A549 (cell line): ENCODE measurements around the gene SHROOM1. TPM values are rescaled to one million over a fixed set of nuclear protein-coding genes. Genes with fewer than 3 reads are reported as not detected.
A peak's percentile ranks its signal among the peaks of the same experiment; 100 is the strongest.

ENCODE experiments used
- ATAC-seq, 2 experiments: fragments of 200-7000 bp in 1 of 2; fragments of >200 bp in 1 of 2; cut with Nextera tagmentation in 1 of 2; cut with Tn5 transposase in 1 of 2; 3 replicates each; pipeline versions ENCODE4 v1.8.0 to v1.9.1; 2018 to 2020; ENCODE audit warnings: mild to moderate bottlenecking in 1 of 2, moderate library complexity in 1 of 2
- CTCF ChIA-PET: fragments of 300-600 bp; sonication (Branson Sonifier 250); formaldehyde crosslinking; extraction: SDS; loops from one replicate; lab custom pipeline; 2021; ENCODE audit warnings: antibody characterized with exemption, inconsistent platforms; lab: Yijun Ruan, JAX
- POLR2A ChIA-PET: fragments of 350-600 bp; formaldehyde crosslinking; extraction: SDS; loops from one replicate; lab custom pipeline; 2021; ENCODE audit warnings: antibody characterized with exemption, inconsistent platforms; lab: Yijun Ruan, JAX
- DNase-seq, 2 experiments: peaks; one replicate each; pipeline versions ENCODE4 v3.0.0 to v3.0.0-alpha.2; 2011 to 2016; ENCODE audit warnings: low read depth in 1 of 2, low spot score in 1 of 2
- FAIRE-seq: peaks from 2 replicates; lab custom pipeline; 2011; peaks lifted over from hg19 to GRCh38; lab: Jason Lieb, UNC
- H3K27ac ChIP-seq, 2 experiments: fragments of >200 bp; sonication (Bioruptor Twin); formaldehyde crosslinking; 3 replicates each; pipeline ENCODE4 v1.5.1; 2016 to 2017
- H3K4me1 ChIP-seq: fragments of >200 bp; sonication (Bioruptor Twin); formaldehyde crosslinking; 3 replicates; pipeline ENCODE4 v1.6.1; 2016
- H3K4me2 ChIP-seq: fragments of >200 bp; sonication (Bioruptor Twin); formaldehyde crosslinking; 3 replicates; pipeline ENCODE4 v1.6.1; 2016
- H3K4me3 ChIP-seq: fragments of >200 bp; sonication (Bioruptor Twin); formaldehyde crosslinking; 3 replicates; pipeline ENCODE4 v1.5.1; 2016
- H3K9me3 ChIP-seq: fragments of >200 bp; sonication (Bioruptor Twin); formaldehyde crosslinking; 3 replicates; pipeline ENCODE4 v1.6.1; 2016
- CBX2 ChIP-seq: fragments of 200-600 bp; sonication (generic); IDR thresholded peaks from 2 replicates; pipeline ENCODE4 v1.6.1; 2016; ENCODE audit warnings: low read depth, mild to moderate bottlenecking, borderline replicate concordance
- CHD2 ChIP-seq: fragments of 150-350 bp; IDR thresholded peaks from 2 replicates; pipeline ENCODE4 v1.6.1; 2014; ENCODE audit warnings: low read length; ENCODE audit not compliant: partially characterized antibody
- CHD4 ChIP-seq: fragments of 200-600 bp; sonication (generic); IDR thresholded peaks from 2 replicates; pipeline ENCODE4 v1.6.1; 2016; ENCODE audit warnings: antibody characterized with exemption, mild to moderate bottlenecking, borderline replicate concordance
- ESRRA ChIP-seq: fragments of 150-350 bp; IDR thresholded peaks from 2 replicates; pipeline ENCODE4 v1.6.1; 2014; ENCODE audit warnings: mild to moderate bottlenecking, low read length, borderline replicate concordance
- FOSL2 ChIP-seq, 2 experiments: fragments of 450-650 bp in 1 of 2; fragments of >200 bp in 1 of 2; sonication (Bioruptor Twin) in 1 of 2; formaldehyde crosslinking; IDR thresholded peaks; 2 replicates each; pipeline versions ENCODE4 v1.5.0 to v1.6.1; 2016 to 2020; ENCODE audit warnings: mild to moderate bottlenecking in 1 of 2, moderate library complexity in 1 of 2
- FOXS1 ChIP-seq: fragments of 250-450 bp; sonication (Bioruptor Pico); IDR thresholded peaks from 2 replicates; pipeline ENCODE4 v1.5.0; 2020; ENCODE audit warnings: mild to moderate bottlenecking, moderate library complexity
- HDAC2 ChIP-seq: fragments of 200-600 bp; sonication (generic); IDR thresholded peaks from 2 replicates; pipeline ENCODE4 v1.6.1; 2016
- JUN ChIP-seq, 2 experiments: fragments of >200 bp; sonication (Bioruptor Twin); formaldehyde crosslinking; IDR thresholded peaks; 2 replicates in 1 of 2; 3 replicates in 1 of 2; pipeline ENCODE4 v1.6.1; 2016 to 2017
- MAFK ChIP-seq: fragments of 450-650 bp; IDR thresholded peaks from 2 replicates; pipeline ENCODE4 v1.6.1; 2014; ENCODE audit not compliant: partially characterized antibody
- MYC ChIP-seq: IDR thresholded peaks from 2 replicates; pipeline ENCODE4 v1.6.1; 2012; ENCODE audit warnings: mild to moderate bottlenecking, inconsistent platforms, low read length, improper control_type of control experiment, borderline replicate concordance
- NPAS2 ChIP-seq: fragments of 250-450 bp; sonication (Bioruptor Pico); IDR thresholded peaks from 2 replicates; pipeline ENCODE4 v1.8.0; 2022; ENCODE audit warnings: mild to moderate bottlenecking, moderate library complexity, borderline replicate concordance
- NR3C1 ChIP-seq: fragments of >200 bp; sonication (Bioruptor Twin); formaldehyde crosslinking; IDR thresholded peaks from 3 replicates; pipeline ENCODE4 v1.6.1; 2017
- PHF8 ChIP-seq: fragments of 200-600 bp; sonication (generic); IDR thresholded peaks from 2 replicates; pipeline ENCODE4 v1.6.1; 2016; ENCODE audit warnings: low read depth, mild to moderate bottlenecking, antibody characterized with exemption, moderate library complexity, borderline replicate concordance
- RAD21 ChIP-seq, 2 experiments: fragments of >200 bp in 1 of 2; sonication (Bioruptor Twin) in 1 of 2; formaldehyde crosslinking in 1 of 2; IDR thresholded peaks in 1 of 2; conservative IDR thresholded peaks in 1 of 2; 2 replicates in 1 of 2; 3 replicates in 1 of 2; pipeline ENCODE4 v1.6.1; 2012 to 2018; ENCODE audit warnings: inconsistent platforms in 1 of 2
- RCOR1 ChIP-seq: fragments of 150-350 bp; IDR thresholded peaks from 2 replicates; pipeline ENCODE4 v1.6.1; 2014; ENCODE audit warnings: antibody characterized with exemption, low read length, low read depth
- RNF2 ChIP-seq: fragments of 200-600 bp; sonication (generic); IDR thresholded peaks from 2 replicates; pipeline ENCODE4 v1.6.1; 2016; ENCODE audit warnings: low read depth, mild to moderate bottlenecking, antibody characterized with exemption, moderate library complexity, borderline replicate concordance
- SMC3 ChIP-seq: fragments of >200 bp; sonication (Bioruptor Twin); formaldehyde crosslinking; IDR thresholded peaks from 3 replicates; pipeline ENCODE4 v1.6.1; 2018; ENCODE audit warnings: inconsistent platforms
- TP53 ChIP-seq: fragments of 250-450 bp; sonication (Bioruptor Pico); IDR thresholded peaks from 2 replicates; pipeline ENCODE4 v1.5.0; 2021; ENCODE audit warnings: mild to moderate bottlenecking, moderate library complexity
- ZNF302 ChIP-seq: fragments of 250-450 bp; sonication (Bioruptor Pico); IDR thresholded peaks from 2 replicates; pipeline ENCODE4 v1.9.0; 2021; ENCODE audit warnings: inconsistent platforms, mild to moderate bottlenecking, moderate library complexity
- WGBS: methylation state at CpG from one replicate; pipeline ENCODE4 v1.1.6; 2017; ENCODE audit errors: missing lambda C conversion rate; 5-methylcytosine and 5-hydroxymethylcytosine counted together
- polyA plus RNA-seq, 4 experiments: library from polyadenylated mRNA; depleted of rRNA in 3 of 4; stranded (reverse); fragments of >200 nt; fragmentation: RNase III in 1 of 4; extraction: RNeasy Plus Mini Kit Qiagen cat#74134 plus additional on column Dnase treatment in 1 of 4; gene quantifications; 2 replicates in 3 of 4; 3 replicates in 1 of 4; pipeline ENCODE4 v1.2.3, GENCODE V29; 2011 to 2017
- TF ChIP-seq, protein P1 (sequence below): fragments of 250-450 bp; sonication (Bioruptor Pico); IDR thresholded peaks from 2 replicates; pipeline ENCODE4 v1.5.0; 2020; ENCODE audit warnings: low read depth, mild to moderate bottlenecking, moderate library complexity
- TF ChIP-seq, protein P2 (sequence below): fragments of 150-350 bp; IDR thresholded peaks from 2 replicates; pipeline ENCODE4 v1.6.1; 2014; ENCODE audit warnings: low read depth, mild to moderate bottlenecking, low read length
- TF ChIP-seq, protein P3 (sequence below): fragments of >200 bp; sonication (Bioruptor Twin); formaldehyde crosslinking; IDR thresholded peaks from 3 replicates; pipeline ENCODE4 v1.5.1; 2016
- TF ChIP-seq, protein P4 (sequence below): fragments of >200 bp; sonication (Bioruptor Twin); formaldehyde crosslinking; IDR thresholded peaks from 3 replicates; pipeline ENCODE4 v1.6.1; 2016

The SHROOM1 gene
- polyA plus RNA-seq, 2 of the 4 experiments (the other 2 are of a cell fraction) = 4.5 to 5.4 TPM

DNA sequence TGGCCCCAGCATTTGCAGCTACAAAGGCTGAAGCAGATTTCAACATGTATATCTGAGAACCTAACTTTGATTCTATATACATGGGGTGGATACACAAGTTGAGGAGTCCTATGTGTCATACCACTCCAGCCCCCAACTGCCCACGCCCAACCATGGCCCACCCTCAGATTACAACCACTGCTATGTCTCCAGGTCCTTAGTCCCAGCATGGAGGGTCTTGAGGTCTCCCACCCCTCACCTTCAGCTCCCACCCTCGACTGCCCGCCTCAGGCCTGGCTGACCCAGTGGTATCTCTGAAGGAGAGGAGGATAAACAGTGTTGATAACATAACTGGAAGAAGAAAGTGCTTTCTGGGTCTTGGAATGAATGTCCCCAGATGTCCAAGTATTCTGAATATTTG lies 9.1 kb downstream of the SHROOM1 start:
- DNase-seq = no peak
- no peak for TF ChIP-seq CBX2
- Histone ChIP-seq H3K4me1 (0 out of 3 replicates have a peak, but pooled peaks cover 3% of the 10 kb centered on the region), H3K27ac (no peak overlapping the region), H3K9me3 (no peaks in the 10 kb centered on the region), H3K4me2 (no peak overlapping the region), H3K4me3 (no peak overlapping the region)
- POLR2A ChIA-PET = no interaction called here
- no peak for FAIRE-seq
- CTCF ChIA-PET = interaction anchor here (0.7 to 7.8 kb wide), 25 partner anchors 8 to 549 kb away, joined by 3 to 87 read pairs (median 8); partner anchors contain the start of genes CCNI2, KIF3A, SHROOM1 and SOWAHA
- WGBS = 69% methylated on average over 2 of the region's 3 CpGs
- no peak for ATAC-seq

DNA sequence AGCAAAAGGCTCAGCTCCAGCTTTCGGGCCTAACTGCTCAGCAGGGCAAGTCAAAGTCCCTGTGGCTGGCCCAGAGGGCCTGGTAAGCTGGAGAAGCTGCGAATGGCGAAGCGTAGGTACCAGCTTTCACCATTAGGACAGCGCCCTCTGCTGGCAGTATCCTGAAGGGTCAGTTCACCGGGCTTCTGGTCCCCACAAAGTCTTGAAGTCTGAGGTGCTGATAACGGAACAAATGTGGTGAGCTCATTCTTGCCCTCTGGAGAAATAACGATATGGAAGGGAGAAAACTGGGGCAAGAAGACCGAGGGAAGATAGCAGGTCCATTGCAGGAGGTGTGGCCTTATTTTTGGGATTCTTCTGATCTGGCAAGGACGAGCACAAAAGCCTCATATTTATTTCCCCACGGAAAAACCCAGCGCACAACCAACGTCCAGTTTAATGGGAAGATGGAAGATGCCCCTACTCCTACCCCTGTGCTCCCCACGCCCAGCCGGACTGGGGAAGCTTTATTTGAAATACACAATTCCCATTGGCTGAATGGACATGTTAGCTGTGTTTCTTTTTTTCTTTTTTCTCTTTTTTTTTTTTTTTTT lies 10.2 kb downstream of the SHROOM1 start:
- POLR2A ChIA-PET = interaction anchor here (0.6 to 1.5 kb wide), 8 partner anchors 10 to 323 kb away, joined by 3 to 9 read pairs (median 4); partner anchors contain the start of genes GDF9, RAD50 and UQCRQ
- H3K4me3 ChIP-seq = no peak overlapping the region

DNA sequence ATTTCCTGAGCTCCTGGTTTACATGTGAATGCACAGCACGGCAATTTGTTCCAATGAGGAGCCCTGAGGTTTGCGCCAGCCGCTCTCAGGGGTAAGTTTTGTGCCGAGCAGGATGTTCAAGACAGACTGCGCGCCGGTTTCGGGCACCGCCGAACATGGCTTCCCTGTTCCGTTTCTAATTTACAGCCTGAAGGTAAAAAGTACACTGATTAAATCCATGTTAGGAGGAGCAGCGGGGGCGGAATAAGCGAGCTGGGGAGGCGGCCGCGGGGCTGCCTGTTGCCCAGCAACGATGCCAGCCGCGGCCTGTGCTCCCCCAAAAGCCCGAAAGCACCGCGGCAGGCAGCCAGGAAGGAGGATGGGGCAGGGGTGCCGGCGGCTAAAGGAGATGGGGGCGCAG lies 11.0 kb downstream of the SHROOM1 start:
- ATAC-seq = no peak
- Histone ChIP-seq H3K4me1 (0 out of 3 replicates have a peak, but pooled peaks cover 3% of the 10 kb centered on the region), H3K9me3 (no peaks in the 10 kb centered on the region), H3K4me3 (no peak overlapping the region), H3K4me2 (no peak overlapping the region), H3K27ac (no peak overlapping the region)
- CTCF ChIA-PET = interaction anchor here (0.5 to 7.8 kb wide), 57 partner anchors 7 to 629 kb away, joined by 3 to 87 read pairs (median 4); partner anchors contain the start of genes CCNI2, IL13 and SHROOM1
- no peak for DNase-seq
- 80% methylated on average over 26 of the region's 26 CpGs for WGBS
- POLR2A ChIA-PET = interaction anchor here (1.0 to 1.5 kb wide), 3 partner anchors 47 to 322 kb away, joined by 3 to 9 read pairs (median 4); partner anchors contain the start of genes GDF9 and UQCRQ
- no peak for FAIRE-seq
- TF ChIP-seq CHD2 = no peak
- TF ChIP-seq SMC3 = no peak
- no peak for TF ChIP-seq ESRRA
- no peak for TF ChIP-seq NR3C1
- no peak for TF ChIP-seq MYC
- TF ChIP-seq FOSL2 (IDR thresholded peaks at IDR 0.05) = no peak
- no peak for TF ChIP-seq FOSL2 (CRISPR knock-in tag; IDR thresholded peaks at IDR 0.05)
- TF ChIP-seq, protein P1, sequence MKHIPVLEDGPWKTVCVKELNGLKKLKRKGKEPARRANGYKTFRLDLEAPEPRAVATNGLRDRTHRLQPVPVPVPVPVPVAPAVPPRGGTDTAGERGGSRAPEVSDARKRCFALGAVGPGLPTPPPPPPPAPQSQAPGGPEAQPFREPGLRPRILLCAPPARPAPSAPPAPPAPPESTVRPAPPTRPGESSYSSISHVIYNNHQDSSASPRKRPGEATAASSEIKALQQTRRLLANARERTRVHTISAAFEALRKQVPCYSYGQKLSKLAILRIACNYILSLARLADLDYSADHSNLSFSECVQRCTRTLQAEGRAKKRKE = no peak
- TF ChIP-seq RCOR1 = no peak
- TF ChIP-seq RAD21 (conservative IDR thresholded peaks at IDR 0.05 in 1 of 2, IDR thresholded peaks at IDR 0.05 in 1 of 2) = no peak
- no peak for TF ChIP-seq TP53 (CRISPR knock-in tag)
- no peak for TF ChIP-seq MAFK
- no peak for TF ChIP-seq CHD4
- TF ChIP-seq JUN (IDR thresholded peaks at IDR 0.05) = no peak
- TF ChIP-seq ZNF302 (CRISPR knock-in tag) = no peak
- no peak for TF ChIP-seq FOXS1 (CRISPR knock-in tag)
- no peak for TF ChIP-seq HDAC2
- TF ChIP-seq, protein P2, sequence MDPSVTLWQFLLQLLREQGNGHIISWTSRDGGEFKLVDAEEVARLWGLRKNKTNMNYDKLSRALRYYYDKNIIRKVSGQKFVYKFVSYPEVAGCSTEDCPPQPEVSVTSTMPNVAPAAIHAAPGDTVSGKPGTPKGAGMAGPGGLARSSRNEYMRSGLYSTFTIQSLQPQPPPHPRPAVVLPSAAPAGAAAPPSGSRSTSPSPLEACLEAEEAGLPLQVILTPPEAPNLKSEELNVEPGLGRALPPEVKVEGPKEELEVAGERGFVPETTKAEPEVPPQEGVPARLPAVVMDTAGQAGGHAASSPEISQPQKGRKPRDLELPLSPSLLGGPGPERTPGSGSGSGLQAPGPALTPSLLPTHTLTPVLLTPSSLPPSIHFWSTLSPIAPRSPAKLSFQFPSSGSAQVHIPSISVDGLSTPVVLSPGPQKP = no peak
- TF ChIP-seq PHF8 = no peak

More for the DNA sequence above, 10.2 kb downstream of the SHROOM1 start:
- Histone ChIP-seq H3K4me2 (peak overlapping the region; percentile 42), H3K9me3 (no peaks in the 10 kb centered on the region), H3K27ac (peak overlapping the region in 1 of 2 experiments; percentile 49; a peak in 1 of 6 replicates), H3K4me1 (0 out of 3 replicates have a peak, but pooled peaks cover 3% of the 10 kb centered on the region)
- DNase-seq (peak; percentile 90), ATAC-seq (peak; percentile 84 to 96), FAIRE-seq (peak; percentile 94)
- 25% methylated on average over 15 of the region's 15 CpGs for WGBS
- TF ChIP-seq, protein P3, sequence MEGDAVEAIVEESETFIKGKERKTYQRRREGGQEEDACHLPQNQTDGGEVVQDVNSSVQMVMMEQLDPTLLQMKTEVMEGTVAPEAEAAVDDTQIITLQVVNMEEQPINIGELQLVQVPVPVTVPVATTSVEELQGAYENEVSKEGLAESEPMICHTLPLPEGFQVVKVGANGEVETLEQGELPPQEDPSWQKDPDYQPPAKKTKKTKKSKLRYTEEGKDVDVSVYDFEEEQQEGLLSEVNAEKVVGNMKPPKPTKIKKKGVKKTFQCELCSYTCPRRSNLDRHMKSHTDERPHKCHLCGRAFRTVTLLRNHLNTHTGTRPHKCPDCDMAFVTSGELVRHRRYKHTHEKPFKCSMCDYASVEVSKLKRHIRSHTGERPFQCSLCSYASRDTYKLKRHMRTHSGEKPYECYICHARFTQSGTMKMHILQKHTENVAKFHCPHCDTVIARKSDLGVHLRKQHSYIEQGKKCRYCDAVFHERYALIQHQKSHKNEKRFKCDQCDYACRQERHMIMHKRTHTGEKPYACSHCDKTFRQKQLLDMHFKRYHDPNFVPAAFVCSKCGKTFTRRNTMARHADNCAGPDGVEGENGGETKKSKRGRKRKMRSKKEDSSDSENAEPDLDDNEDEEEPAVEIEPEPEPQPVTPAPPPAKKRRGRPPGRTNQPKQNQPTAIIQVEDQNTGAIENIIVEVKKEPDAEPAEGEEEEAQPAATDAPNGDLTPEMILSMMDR = peak; percentile 93
- TF ChIP-seq NPAS2 (CRISPR knock-in tag) = no peak
- peak; percentile 89 for TF ChIP-seq SMC3
- TF ChIP-seq, protein P4, sequence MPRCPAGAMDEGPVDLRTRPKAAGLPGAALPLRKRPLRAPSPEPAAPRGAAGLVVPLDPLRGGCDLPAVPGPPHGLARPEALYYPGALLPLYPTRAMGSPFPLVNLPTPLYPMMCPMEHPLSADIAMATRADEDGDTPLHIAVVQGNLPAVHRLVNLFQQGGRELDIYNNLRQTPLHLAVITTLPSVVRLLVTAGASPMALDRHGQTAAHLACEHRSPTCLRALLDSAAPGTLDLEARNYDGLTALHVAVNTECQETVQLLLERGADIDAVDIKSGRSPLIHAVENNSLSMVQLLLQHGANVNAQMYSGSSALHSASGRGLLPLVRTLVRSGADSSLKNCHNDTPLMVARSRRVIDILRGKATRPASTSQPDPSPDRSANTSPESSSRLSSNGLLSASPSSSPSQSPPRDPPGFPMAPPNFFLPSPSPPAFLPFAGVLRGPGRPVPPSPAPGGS = no peak
- no peak for TF ChIP-seq FOSL2 (IDR thresholded peaks at IDR 0.05)
- TF ChIP-seq FOSL2 (CRISPR knock-in tag; IDR thresholded peaks at IDR 0.05) = no peak
- peak; percentile 84 to 87 for TF ChIP-seq RAD21 (conservative IDR thresholded peaks at IDR 0.05 in 1 of 2, IDR thresholded peaks at IDR 0.05 in 1 of 2)
- no peak for TF ChIP-seq RNF2
- CTCF ChIA-PET = interaction anchor here (0.5 to 7.8 kb wide), 75 partner anchors 11 to 630 kb away, joined by 3 to 87 read pairs (median 4); partner anchors contain the start of genes CCNI2, IL13, KIF3A and SHROOM1
